Right cardiac atrium (tissue), 5 donors: ENCODE results near the gene RAD51D. TPM values are rescaled to one million over a fixed set of nuclear protein-coding genes. Genes with fewer than 3 reads are reported as not detected.
"Not testable (repeated sequence)": the region's sequence is repeated elsewhere in the genome, so short reads cannot be mapped to it uniquely, and the experiment has no call there.

Experiments
- ATAC-seq, 2 donors: fragments of 200-7000 bp; cut with Tn5 transposase; one replicate each; pipeline versions ENCODE4 v1.8.0 to v1.9.1; 2020; ENCODE audit warnings: moderate library complexity in 2 of 2, mild to moderate bottlenecking in 1 of 2
- DNase-seq, 3 donors: peaks; one replicate each; pipeline ENCODE4 v3.0.0-alpha.2; 2020
- H3K27ac ChIP-seq: one replicate; pipeline ENCODE4 v1.5.1; 2013; ENCODE audit warnings: mild to moderate bottlenecking, low read length, control low read depth, moderate library complexity
- H3K27me3 ChIP-seq: one replicate; pipeline ENCODE4 v1.6.1; 2013; ENCODE audit not compliant: control insufficient read depth, insufficient read depth
- H3K4me1 ChIP-seq: one replicate; pipeline ENCODE4 v1.6.1; 2013; ENCODE audit warnings: low read length; ENCODE audit not compliant: control insufficient read depth, insufficient read depth
- H3K4me3 ChIP-seq: one replicate; pipeline ENCODE4 v1.5.1; 2013; ENCODE audit warnings: low read length, control low read depth
- H3K9me3 ChIP-seq: one replicate; pipeline ENCODE4 v1.6.1; 2013; ENCODE audit warnings: low read length; ENCODE audit not compliant: control insufficient read depth
- WGBS: extraction: QIAGEN DNeasy Blood & Tissue Kit; methylation state at CpG from one replicate; pipeline ENCODE4 v1.1.7; 2013; 5-methylcytosine and 5-hydroxymethylcytosine counted together
- intact Hi-C, 4 donors: fragments of 100-400 bp; cut with DNase I; formaldehyde crosslinking; loops; one replicate each; pipeline versions ENCODE4 v1.11.0 to v1.14.0; 2022 to 2023
- polyA plus RNA-seq: library from polyadenylated mRNA; stranded (reverse); fragments of 200-250 nt; gene quantifications from one replicate; pipeline ENCODE4 v1.2.3, GENCODE V29; 2013
- total RNA-seq, 4 donors: library from RNA; stranded (reverse); fragmentation: NEBNext Ultra II Directional; extraction: Animal tissue kit (Norgen Biotek cat#: 25700); gene quantifications; one replicate each; pipeline ENCODE4 v1.2.1, GENCODE V29; 2021
- donor health status: healthy with polysubstance abuse.
- donor health status: DM: no; HTN: yes; CAD: no.
- donor health status: DM: no; HTN: no; CAD: no.
- donor health status: DM: no; HTN: yes; CAD: no; lungs with severe emphysema.
- donor health status: DM: yes; HTN: yes; CAD: no.

RAD51D gene
- total and polyA plus RNA-seq, 5 donors: 3.4 to 7.1 (median 5.9) TPM

- Histone ChIP-seq H3K27ac (no peak overlapping the region), H3K4me3 (no peak overlapping the region), H3K9me3 (no peaks in the 10 kb centered on the region), H3K27me3 (no peaks in the 10 kb centered on the region), H3K4me1 (peaks cover 2% of the 10 kb centered on the region)
- 83% methylated on average over 2 of the region's 2 CpGs for WGBS
- DNase-seq (no peak), ATAC-seq (no peak)
- intact Hi-C loops: loop anchor here in 2 of 4 donors (10.0 kb wide), 1 partner anchor 375 kb away; the partner anchor contains the start of gene SLFN12L (in 2 of the 2)
Observed at GRCh38 chr17:35159940-35160339, 40.3 kb upstream of the RAD51D start.

- Histone ChIP-seq H3K4me1 (no peaks in the 10 kb centered on the region), H3K27me3 (no peaks in the 10 kb centered on the region), H3K27ac (no peak overlapping the region), H3K4me3 (no peak overlapping the region), H3K9me3 (no peaks in the 10 kb centered on the region)
- DNase-seq: no peak
- no peak for ATAC-seq
- intact Hi-C loops: no loop called here
- 94% methylated on average over 7 of the region's 7 CpGs for WGBS
Observed at GRCh38 chr17:35155246-35155645, 35.6 kb upstream of the RAD51D start.

DNA sequence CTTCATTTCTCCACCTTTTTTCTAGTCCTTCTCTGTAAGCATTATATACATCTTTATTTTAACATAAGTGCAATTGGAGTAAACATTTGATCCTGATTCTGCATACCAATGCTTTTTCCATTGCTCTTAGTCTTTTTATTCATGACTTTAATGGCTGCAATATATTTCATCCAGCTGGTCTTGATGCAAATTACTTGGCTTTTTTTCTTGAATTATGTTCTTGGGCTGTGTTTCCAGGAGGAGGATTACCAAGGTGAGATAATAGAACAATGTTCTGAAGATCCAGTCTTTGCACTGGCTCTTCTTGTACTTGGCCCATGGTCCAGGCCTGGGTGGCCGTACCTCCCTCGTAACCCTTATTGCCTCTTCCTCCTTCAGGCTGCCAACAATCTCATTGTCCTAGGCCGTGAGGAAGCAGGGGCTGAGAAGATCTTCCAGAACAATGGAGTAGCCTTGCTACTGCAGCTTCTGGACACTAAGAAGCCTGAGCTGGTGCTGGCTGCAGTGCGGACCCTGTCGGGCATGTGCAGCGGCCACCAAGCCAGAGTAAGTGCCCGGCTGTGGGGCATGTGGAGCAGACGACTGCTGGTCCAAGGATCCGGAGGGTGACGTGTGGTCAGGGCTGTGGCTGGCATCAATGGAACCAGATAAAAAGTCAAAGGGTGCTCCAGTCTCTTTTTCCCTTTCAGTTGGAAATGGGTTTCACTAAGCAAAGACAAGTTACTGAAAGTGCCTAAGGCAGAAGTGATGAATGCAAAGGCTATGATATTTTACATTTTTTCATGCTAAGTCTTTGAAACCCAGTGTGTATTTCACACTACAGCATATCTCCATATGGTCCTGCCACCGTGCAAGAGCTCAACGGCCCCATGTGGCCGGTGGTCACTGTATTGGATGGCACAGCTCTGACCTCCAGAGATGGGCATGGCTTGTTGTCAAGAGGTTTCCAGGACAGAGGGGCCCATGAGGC lies 34.8 kb upstream of the RAD51D start:
- DNase-seq (no peak), ATAC-seq (no peak)
- WGBS: 88% methylated on average over 13 of the region's 13 CpGs
- Histone ChIP-seq H3K27me3 (no peaks in the 10 kb centered on the region), H3K27ac (no peak overlapping the region), H3K4me3 (no peak overlapping the region), H3K4me1 (peaks cover 2% of the 10 kb centered on the region), H3K9me3 (no peaks in the 10 kb centered on the region)
- intact Hi-C loops: no loop called here

DNA sequence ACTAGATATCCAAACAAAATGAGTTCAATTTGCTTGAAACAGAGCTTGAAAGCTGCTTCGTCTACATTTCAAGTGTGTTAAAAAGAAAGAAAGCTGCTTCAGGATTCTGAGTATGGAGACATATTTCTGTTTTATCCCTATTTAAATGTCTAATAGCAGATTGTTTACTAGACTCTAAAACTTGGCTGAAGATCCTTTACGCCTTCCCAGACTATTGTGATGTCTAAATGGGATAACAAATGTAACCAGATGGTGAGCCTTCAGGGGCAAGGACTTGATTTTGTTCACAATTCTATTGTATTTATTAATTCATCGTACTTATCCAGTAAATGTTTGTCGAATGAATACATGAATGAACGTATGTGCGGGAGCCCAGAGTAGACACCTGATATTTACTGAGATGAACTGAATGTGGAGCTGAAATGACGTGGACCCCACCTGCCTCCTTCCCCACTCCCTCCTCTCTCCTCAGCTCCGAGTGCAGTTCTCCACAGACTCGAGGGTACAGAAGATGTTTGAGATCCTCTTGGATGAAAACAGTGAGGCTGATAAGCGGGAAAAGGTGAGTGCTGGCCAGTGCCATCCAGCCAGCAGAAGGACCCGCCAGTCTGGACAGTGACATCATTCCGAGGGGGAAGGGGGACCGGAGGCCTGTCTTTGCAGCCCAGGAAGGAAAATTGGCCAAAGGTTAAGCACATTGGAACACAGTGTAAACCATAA lies 32.9 kb upstream of the RAD51D start:
- ATAC-seq (no peak), DNase-seq (no peak)
- no peak overlapping the region for H3K4me3 ChIP-seq
- intact Hi-C loops: no loop called here
- H3K9me3 ChIP-seq: no peaks in the 10 kb centered on the region
- H3K4me1 ChIP-seq: peaks cover 2% of the 10 kb centered on the region
- H3K27ac ChIP-seq: no peak overlapping the region
- 62% methylated on average over 13 of the region's 13 CpGs for WGBS
- no peaks in the 10 kb centered on the region for H3K27me3 ChIP-seq

DNA sequence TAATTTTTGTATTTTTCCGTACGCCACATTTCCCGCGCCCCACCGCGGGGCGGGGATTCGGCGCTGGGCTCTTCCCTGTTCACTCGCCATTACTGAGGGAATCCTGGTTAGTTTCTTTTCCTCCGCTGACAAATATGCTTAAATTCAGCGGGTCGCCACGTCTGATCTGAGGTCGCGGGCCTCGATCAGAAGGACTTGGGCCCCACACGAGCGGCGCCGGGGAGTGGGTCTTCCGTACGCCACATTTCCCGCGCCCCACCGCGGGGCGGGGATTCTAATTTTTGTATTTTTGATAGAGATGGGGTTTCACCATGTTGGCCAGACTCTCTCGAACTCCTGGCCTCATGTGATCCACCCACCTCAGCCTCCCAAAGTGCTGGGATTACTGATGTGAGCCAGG lies 31.4 kb upstream of the RAD51D start:
- H3K4me1 ChIP-seq, ATAC-seq, intact Hi-C loops, H3K9me3 ChIP-seq, H3K27ac ChIP-seq, H3K27me3 ChIP-seq, H3K4me3 ChIP-seq, DNase-seq: not testable (repeated sequence)
- WGBS: 89% methylated on average over 29 of the region's 29 CpGs

GRCh38 chr17:35149941-35150340 lies 30.3 kb upstream of the RAD51D start:
- ATAC-seq (no peak), DNase-seq (no peak)
- no peak overlapping the region for H3K4me3 ChIP-seq
- H3K4me1 ChIP-seq: peaks cover 2% of the 10 kb centered on the region
- intact Hi-C loops: no loop called here
- H3K27ac ChIP-seq: no peak overlapping the region
- 87% methylated on average over 11 of the region's 11 CpGs for WGBS
- no peaks in the 10 kb centered on the region for H3K27me3 ChIP-seq
- no peaks in the 10 kb centered on the region for H3K9me3 ChIP-seq

DNA sequence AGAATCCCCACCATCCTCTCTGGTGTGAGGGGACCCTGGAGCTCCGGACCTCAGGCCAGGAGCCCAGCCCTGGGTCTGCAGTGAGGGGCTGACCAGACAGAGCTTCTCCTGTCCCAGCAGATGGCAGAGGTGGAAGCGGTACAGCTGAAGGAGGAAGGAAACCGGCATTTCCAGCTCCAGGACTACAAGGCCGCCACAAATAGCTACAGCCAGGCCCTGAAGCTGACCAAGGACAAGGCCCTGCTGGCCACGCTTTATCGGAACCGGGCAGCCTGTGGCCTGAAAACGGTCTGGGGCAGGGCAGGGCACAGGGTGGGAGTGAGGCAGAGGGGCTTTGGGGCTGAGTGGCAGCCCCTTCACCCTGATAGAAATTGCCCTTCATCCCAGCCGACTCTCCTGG lies 28.5 kb upstream of the RAD51D start:
- H3K4me3 ChIP-seq: peak overlapping the region; percentile 21
- intact Hi-C loops: no loop called here
- peak; percentile 23 to 31 for ATAC-seq
- H3K27ac ChIP-seq: peak overlapping the region; percentile 76
- 37% methylated on average over 9 of the region's 9 CpGs for WGBS
- H3K4me1 ChIP-seq: peaks cover 2% of the 10 kb centered on the region
- DNase-seq: no peak
- no peaks in the 10 kb centered on the region for H3K27me3 ChIP-seq
- no peaks in the 10 kb centered on the region for H3K9me3 ChIP-seq

DNA sequence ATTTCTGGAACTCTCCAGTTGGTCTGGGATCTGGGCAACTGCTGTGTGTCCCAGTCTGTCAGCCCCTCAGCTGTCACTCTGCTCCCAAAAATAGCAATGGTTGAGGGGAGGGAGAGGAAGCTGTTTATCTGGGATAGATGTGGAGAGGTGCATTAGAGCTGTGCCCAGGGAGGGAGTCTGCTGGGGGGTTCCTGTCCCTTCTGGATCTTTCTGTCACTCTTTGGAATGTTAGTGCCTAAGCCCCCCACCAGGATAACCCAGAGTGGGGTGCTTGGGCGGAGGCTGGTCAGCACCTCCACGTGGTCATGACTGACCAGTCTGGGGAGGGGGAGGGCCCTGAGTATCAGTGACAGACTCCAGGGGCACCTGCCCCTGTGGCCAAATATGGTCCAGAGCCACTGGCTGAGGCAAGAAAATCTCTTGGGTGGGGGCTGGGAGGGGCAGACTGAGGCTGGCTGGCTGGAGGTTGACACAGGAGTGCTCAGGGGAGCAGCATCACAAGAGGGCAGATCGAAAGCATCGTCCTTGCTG lies 27.8 kb upstream of the RAD51D start, which contains the start of gene UNC45B:
Gene UNC45B, plus strand, starts transcription at position 443 of the 531 bp plus-strand sequence. CDS start 447 bp downstream, outside the sequence.
- H3K9me3 ChIP-seq: no peaks in the 10 kb centered on the region
- intact Hi-C loops: no loop called here
- peak within 1 kb of the TSS; percentile 76 for H3K27ac ChIP-seq
- ATAC-seq (peak; percentile 87 to 92), DNase-seq (peak; percentile 49 to 83 (median 77))
- 49% methylated on average over 4 of the region's 4 CpGs for WGBS
- H3K4me3 ChIP-seq: peak within 1 kb of the TSS; percentile 21
- H3K4me1 ChIP-seq: peaks cover 2% of the 10 kb centered on the region
- H3K27me3 ChIP-seq: no peaks in the 10 kb centered on the region

DNA sequence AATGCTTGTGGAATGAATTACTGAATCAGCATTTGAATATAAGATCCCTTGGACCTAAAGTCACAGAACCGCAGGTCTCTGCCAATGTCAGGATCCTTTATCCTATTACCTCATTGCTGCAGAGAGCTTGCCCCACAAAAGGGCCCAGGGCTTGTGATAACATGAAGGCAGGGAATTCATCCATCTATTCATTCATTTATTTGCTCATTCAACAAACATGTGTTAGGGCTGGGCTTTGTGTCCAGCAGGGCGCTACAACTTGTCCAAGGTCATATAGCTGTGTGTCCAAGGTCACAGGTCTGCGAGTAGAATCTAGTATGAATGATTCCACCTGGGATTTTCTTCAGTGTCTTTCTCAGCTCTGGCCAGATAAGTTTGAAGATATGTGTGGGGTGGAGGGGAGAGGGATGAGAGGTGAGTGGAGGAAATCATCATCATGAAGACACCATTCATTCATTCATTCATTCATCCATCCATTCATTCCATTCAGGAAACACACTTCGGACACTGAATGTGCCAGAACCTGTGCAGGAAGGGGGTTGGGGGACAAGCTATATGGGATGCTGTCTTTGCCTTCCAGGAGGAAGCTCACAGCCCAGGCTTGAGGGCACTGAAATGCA lies 26.7 kb upstream of the RAD51D start:
- ATAC-seq: no peak
- Histone ChIP-seq H3K27me3 (no peaks in the 10 kb centered on the region), H3K27ac (peak overlapping the region; percentile 76), H3K9me3 (no peaks in the 10 kb centered on the region), H3K4me1 (peaks cover 2% of the 10 kb centered on the region), H3K4me3 (no peak overlapping the region)
- intact Hi-C loops: no loop called here
- no peak for DNase-seq
- 55% methylated on average over 4 of the region's 4 CpGs for WGBS

- ATAC-seq (no peak), DNase-seq (no peak)
- H3K27ac ChIP-seq: no peak overlapping the region
- H3K4me1 ChIP-seq: peaks cover 2% of the 10 kb centered on the region
- 69% methylated on average over 4 of the region's 4 CpGs for WGBS
- no peak overlapping the region for H3K4me3 ChIP-seq
- intact Hi-C loops: no loop called here
- no peaks in the 10 kb centered on the region for H3K27me3 ChIP-seq
- no peaks in the 10 kb centered on the region for H3K9me3 ChIP-seq
Observed at GRCh38 chr17:35144840-35145239, 25.2 kb upstream of the RAD51D start.
